ENCODE measurements around the gene TTBK1. TPM values are rescaled to one million over a fixed set of nuclear protein-coding genes. Genes with fewer than 3 reads are reported as not detected.

TTBK1 gene
- total RNA-seq, 2 experiments from 2014 or later = 0.30 TPM

DNA sequence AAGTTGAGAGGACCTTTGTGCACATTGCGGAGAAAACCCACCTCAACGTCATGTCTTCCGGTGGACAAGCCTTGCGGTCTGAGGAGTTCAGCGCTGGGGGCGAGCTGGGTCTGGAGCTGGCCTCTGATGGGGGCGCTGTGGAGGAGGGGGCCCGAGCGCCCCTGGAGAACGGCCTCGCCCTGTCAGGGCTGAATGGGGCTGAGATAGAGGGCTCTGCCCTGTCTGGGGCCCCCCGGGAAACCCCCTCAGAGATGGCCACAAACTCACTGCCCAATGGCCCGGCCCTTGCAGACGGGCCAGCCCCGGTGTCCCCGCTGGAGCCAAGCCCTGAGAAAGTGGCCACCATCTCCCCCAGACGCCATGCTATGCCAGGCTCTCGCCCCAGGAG lies 40.2 kb downstream of the TTBK1 start:
- Mint-ChIP-seq H3K9me3 (no peaks in the 10 kb centered on the region), H3K36me3 (ENCODE audit: low read depth) (no peaks in the 10 kb centered on the region), H3K27me3 (peaks cover 27% of the 10 kb centered on the region), H3K4me3 (no peak overlapping the region), H3K27ac (no peak overlapping the region), H3K4me1 (peaks cover under 1% of the 10 kb centered on the region)
- ChIA-PET CTCF (no interaction called here), POLR2A (no interaction called here)
- no peak for DNase-seq

DNA sequence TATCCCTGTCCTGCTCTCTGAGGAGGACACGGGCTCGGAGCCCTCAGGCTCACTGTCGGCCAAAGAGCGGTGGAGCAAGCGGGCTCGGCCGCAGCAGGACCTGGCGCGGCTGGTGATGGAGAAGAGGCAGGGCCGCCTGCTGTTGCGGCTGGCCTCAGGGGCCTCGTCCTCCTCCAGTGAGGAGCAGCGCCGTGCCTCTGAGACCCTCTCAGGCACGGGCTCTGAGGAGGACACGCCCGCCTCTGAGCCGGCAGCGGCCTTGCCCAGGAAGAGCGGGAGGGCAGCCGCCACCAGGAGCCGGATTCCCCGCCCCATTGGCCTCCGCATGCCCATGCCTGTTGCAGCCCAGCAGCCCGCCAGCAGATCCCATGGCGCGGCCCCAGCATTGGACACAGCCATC lies 40.6 kb downstream of the TTBK1 start:
- POLR2A ChIA-PET = no interaction called here
- no peaks in the 10 kb centered on the region for H3K4me1 Mint-ChIP-seq
- no peaks in the 10 kb centered on the region for H3K9me3 Mint-ChIP-seq
- CTCF ChIA-PET = no interaction called here
- no peak overlapping the region for H3K27ac Mint-ChIP-seq
- no peaks in the 10 kb centered on the region for H3K36me3 Mint-ChIP-seq (ENCODE audit: low read depth)
- no peak for DNase-seq
- no peak overlapping the region for H3K4me3 Mint-ChIP-seq
- H3K27me3 Mint-ChIP-seq = peaks cover 26% of the 10 kb centered on the region

DNA sequence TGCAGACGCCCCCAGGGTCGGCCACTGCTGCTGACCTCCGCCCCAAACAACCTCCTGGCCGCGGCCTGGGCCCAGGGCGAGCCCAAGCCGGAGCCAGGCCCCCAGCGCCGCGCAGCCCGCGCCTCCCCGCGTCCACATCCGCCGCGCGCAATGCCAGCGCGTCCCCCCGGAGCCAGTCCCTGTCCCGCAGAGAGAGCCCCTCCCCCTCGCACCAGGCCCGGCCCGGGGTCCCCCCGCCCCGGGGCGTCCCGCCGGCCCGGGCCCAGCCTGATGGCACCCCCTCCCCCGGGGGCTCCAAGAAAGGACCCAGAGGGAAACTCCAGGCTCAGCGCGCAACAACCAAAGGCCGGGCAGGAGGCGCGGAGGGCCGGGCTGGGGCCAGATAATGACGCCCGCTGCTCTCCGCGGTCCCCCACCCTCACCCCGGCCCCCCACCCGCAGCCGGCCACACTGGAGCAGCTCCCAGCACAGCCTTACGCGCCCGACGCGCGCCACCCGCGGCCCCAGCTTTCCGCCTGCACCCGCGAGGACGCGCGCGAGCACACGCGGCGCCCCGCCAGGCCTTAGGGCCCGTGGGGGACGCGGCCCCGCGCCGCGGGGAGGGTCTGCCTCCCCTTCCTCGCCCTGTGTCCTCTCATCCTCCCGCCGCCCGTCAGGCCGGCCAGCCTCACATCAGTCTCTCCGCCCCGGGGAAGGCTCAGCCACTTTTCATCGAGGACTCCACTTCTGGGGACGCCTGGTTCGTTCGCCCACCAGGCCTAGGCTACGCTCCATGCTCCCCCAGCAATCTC lies 41.9 kb downstream of the TTBK1 start:
- Mint-ChIP-seq H3K36me3 (ENCODE audit: low read depth) (no peaks in the 10 kb centered on the region), H3K4me1 (no peaks in the 10 kb centered on the region), H3K27ac (no peak overlapping the region), H3K27me3 (peaks cover 26% of the 10 kb centered on the region), H3K9me3 (no peaks in the 10 kb centered on the region), H3K4me3 (no peak overlapping the region)
- POLR2A ChIA-PET = no interaction called here
- CTCF ChIA-PET = no interaction called here
- DNase-seq = no peak

DNA sequence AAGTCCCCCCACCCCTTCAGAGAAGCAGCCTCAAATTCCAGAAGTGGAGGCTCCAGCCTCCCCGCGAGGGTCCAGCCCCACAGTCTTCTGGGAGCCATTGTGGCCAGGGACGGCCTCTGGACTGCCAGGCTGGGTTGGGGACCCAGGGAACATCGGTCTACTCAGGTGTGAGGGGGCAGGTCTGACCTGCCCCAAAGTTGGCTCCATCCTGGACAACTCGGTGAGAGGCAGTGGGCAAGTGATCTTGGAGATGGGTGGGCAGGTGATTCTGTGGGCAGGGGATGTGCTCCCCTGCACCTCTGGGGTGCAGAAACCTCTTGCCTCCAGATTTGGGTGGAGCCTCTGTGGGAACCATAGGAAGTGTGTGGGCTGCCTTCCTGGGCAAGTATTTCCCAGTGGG lies 42.6 kb downstream of the TTBK1 start:
- DNase-seq = no peak
- H3K27ac Mint-ChIP-seq = no peak overlapping the region
- POLR2A ChIA-PET = no interaction called here
- H3K27me3 Mint-ChIP-seq = peaks cover 21% of the 10 kb centered on the region
- no peak overlapping the region for H3K4me3 Mint-ChIP-seq
- no peaks in the 10 kb centered on the region for H3K4me1 Mint-ChIP-seq
- no peaks in the 10 kb centered on the region for H3K9me3 Mint-ChIP-seq
- H3K36me3 Mint-ChIP-seq (ENCODE audit: low read depth) = no peaks in the 10 kb centered on the region
- CTCF ChIA-PET = no interaction called here

DNA sequence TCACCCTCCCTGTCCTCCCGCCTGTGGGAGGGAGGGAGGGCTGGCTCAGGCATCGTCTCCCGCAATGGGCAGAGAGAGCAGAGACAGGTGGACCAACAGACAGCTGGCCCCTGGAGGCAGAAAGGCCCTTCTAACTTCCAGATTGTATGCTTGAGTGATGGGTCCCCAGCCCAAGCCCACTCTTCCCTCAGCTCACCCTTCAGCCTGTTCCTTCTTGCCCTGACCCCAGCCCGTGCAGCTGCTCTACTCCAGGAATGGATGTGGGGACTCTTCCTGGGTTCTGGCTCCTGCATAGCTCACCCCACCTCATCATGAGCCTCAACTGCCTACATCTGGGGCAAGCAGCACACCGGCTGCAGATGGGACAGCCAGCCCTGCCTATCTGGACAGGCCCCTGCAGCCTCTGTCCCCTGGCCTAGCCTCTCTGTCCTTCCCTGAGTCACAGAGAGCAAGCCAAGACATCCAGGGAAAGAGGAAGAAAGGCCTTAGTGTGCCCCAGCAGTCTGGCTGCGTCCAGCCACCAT lies 43.2 kb downstream of the TTBK1 start:
- CTCF ChIA-PET = no interaction called here
- Mint-ChIP-seq H3K9me3 (no peaks in the 10 kb centered on the region), H3K36me3 (ENCODE audit: low read depth) (no peaks in the 10 kb centered on the region), H3K4me1 (no peaks in the 10 kb centered on the region), H3K27ac (no peak overlapping the region), H3K4me3 (no peak overlapping the region), H3K27me3 (peaks cover 17% of the 10 kb centered on the region)
- POLR2A ChIA-PET = no interaction called here
- DNase-seq = no peak

DNA sequence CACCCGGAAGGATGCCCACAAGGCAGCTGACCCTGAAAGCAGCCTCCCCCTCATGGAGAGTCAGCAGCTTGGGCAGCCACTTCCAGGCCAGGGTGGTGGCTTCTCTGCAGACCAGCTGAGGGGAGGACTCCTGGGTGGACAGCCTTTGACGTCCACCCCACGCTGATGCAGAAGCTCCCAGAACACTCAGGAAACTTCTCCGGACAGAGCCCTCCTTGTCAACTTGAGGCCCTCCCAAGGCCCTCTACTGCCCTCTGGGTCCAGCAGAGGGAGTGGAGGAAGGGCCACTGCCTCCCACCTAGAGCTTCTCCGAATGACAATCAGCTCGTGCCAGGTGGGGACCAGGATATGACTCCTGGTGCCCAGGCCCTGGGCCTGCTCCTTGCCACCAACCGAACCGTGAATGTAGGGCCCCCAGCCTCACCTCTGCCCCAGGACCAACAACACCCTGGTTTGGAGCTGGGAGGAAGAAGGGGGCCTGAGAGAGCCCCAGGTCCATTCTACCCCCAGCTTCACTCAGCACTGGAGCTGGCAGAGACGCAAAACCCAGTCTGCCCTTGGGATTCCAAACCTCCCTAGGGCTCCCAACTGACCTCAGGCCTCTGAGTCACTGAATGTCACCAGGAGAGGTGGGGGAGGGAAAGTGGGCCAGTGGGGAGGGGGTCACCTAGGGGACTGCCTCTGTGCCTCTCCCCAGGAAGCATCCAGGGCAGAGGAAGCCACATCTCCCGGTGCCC lies 43.9 kb downstream of the TTBK1 start:
- CTCF ChIA-PET = no interaction called here
- no peaks in the 10 kb centered on the region for H3K4me1 Mint-ChIP-seq
- H3K36me3 Mint-ChIP-seq (ENCODE audit: low read depth) = no peaks in the 10 kb centered on the region
- DNase-seq = no peak
- peaks cover 14% of the 10 kb centered on the region for H3K27me3 Mint-ChIP-seq
- H3K4me3 Mint-ChIP-seq = no peak overlapping the region
- H3K27ac Mint-ChIP-seq = no peak overlapping the region
- POLR2A ChIA-PET = no interaction called here
- H3K9me3 Mint-ChIP-seq = no peaks in the 10 kb centered on the region

DNA sequence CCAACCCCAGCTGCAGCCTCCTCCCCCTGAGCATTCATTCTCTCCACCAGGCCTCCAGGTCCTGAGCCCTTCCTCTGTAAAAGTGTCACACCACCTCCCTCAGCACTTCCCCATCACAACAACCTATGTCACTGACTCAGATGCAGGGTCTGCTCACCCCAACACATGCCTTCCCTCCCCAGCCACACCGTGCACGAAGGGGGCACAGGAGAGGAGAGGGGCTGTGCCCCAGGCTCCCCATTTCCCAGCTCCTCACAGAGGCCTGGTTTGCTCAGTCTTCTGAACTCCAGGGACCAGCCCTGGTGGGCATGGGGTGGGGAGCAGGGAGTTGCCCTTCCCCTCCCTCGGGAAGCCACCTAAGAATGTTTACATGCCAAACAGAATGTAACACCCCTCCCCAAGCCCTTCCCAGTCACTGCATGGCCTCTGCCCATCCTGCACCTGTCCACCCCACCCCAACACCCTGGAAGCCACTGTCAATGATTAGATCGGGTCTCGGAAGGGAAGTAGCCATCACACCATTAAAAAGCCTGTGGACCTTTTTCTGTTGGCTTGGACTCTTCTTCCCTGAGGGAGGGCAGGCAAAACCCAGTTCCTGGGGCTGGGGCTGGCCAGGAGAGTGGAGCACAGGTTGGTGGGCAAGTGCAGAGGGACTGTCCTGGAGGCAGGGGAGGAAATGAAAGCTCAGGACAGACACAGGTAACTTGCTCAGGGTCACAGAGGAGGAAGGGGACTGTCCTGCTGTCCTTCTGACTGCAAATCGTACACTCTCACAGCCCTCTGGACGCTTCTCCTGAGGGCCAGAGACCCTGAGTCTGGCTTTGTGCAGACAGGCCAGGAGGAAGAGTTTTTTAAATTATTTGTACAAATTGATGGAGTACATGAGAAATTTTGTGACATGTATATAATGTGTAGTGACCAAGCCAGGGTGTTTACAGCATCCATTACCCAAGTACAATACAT lies 44.7 kb downstream of the TTBK1 start:
- Mint-ChIP-seq H3K27ac (no peak overlapping the region), H3K27me3 (peaks cover 14% of the 10 kb centered on the region), H3K4me3 (no peak overlapping the region), H3K9me3 (no peaks in the 10 kb centered on the region), H3K36me3 (ENCODE audit: low read depth) (no peaks in the 10 kb centered on the region), H3K4me1 (no peaks in the 10 kb centered on the region)
- POLR2A ChIA-PET = no interaction called here
- CTCF ChIA-PET = no interaction called here
- no peak for DNase-seq

DNA sequence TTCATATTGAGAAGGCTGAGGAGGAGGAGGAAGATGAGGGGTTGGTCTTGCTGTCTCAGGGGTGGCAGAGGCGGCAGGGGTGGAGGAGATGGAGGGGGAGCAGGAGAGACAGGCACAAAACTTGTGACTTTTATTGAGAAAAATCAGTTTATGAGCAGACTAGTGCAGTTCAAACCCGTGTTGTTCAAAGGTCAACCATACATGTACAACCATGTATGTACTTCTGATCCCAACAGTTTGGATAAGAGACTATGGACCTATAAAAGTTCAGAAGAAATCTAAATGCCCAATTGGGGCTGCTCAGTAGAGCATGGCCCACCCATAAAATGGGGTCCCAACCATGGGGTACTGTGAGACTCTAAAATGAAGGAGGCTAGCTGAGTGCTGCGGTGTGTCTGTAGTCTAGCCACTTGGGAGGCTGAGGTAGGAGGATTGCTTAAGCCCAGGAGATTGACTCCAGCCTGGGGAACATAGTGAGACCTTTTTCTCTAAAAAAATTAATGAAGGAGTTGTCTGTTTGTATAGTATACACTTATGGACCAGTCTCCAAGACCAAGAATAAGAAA lies 47.1 kb downstream of the TTBK1 start:
- no peaks in the 10 kb centered on the region for H3K9me3 Mint-ChIP-seq

DNA sequence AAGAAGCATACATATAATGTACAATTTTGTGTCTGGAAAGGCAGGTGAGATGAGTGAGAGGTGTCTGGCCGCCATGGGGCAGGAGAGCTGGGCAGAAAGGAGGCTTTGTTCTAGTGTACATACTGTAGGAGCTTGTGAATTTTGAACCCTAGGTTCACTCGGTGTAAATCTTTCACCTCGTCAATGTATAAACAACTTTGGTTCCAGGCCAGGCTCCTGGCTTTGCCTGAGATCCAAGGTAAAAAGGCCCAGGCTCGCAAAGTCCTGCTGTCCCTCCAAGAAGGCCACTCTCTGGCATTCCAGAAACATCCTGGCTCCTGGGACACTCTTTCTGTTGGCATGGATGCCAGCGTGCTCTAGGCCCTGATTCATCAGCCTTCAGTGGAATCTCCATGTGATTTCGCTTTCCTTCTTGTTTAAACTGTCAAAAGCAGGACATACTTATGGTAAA lies 47.6 kb downstream of the TTBK1 start:
- ChIA-PET POLR2A (no interaction called here), CTCF (interaction anchor here (1.7 kb wide), 1 partner anchor 18 kb away, joined by 3 read pairs; the partner anchor contains the start of gene CRIP3)
- Mint-ChIP-seq H3K4me1 (no peaks in the 10 kb centered on the region), H3K36me3 (ENCODE audit: low read depth) (no peaks in the 10 kb centered on the region), H3K27me3 (peaks cover 6% of the 10 kb centered on the region), H3K4me3 (no peak overlapping the region), H3K27ac (no peak overlapping the region), H3K9me3 (no peaks in the 10 kb centered on the region)
- DNase-seq = no peak

More for the DNA sequence above, 47.1 kb downstream of the TTBK1 start:
- ChIA-PET CTCF (no interaction called here), POLR2A (no interaction called here)
- H3K4me3 Mint-ChIP-seq = no peak overlapping the region
- H3K27me3 Mint-ChIP-seq = peaks cover 11% of the 10 kb centered on the region
- no peak for DNase-seq
- no peak overlapping the region for H3K27ac Mint-ChIP-seq
- H3K4me1 Mint-ChIP-seq = no peaks in the 10 kb centered on the region
- H3K36me3 Mint-ChIP-seq (ENCODE audit: low read depth) = no peaks in the 10 kb centered on the region

DNA sequence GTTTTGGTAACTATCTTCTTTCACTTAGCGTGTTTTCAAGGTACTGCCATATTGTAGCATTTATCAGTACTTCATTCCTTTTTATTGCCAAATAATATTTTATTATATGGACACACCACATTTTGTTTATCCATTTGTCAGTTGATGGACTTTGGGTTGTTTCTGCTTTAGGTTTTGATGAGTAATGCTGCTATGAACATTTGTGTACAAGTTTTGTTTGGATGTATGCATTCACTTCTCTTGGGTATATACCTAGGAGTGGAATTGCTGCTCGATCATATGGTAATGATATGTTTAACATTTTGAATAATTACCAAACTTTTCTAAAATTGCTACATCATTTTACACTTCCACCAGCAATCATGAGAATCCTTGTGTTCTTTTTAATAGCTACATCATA lies 48.4 kb downstream of the TTBK1 start:
- H3K27ac Mint-ChIP-seq = no peak overlapping the region
- H3K36me3 Mint-ChIP-seq (ENCODE audit: low read depth) = no peaks in the 10 kb centered on the region
- H3K9me3 Mint-ChIP-seq = no peaks in the 10 kb centered on the region
- no peaks in the 10 kb centered on the region for H3K4me1 Mint-ChIP-seq
- no peak overlapping the region for H3K4me3 Mint-ChIP-seq
- POLR2A ChIA-PET = no interaction called here
- DNase-seq = no peak
- CTCF ChIA-PET = interaction anchor here (1.7 kb wide), 1 partner anchor 17 kb away, joined by 3 read pairs; the partner anchor contains the start of gene CRIP3
- peaks cover 6% of the 10 kb centered on the region for H3K27me3 Mint-ChIP-seq

DNA sequence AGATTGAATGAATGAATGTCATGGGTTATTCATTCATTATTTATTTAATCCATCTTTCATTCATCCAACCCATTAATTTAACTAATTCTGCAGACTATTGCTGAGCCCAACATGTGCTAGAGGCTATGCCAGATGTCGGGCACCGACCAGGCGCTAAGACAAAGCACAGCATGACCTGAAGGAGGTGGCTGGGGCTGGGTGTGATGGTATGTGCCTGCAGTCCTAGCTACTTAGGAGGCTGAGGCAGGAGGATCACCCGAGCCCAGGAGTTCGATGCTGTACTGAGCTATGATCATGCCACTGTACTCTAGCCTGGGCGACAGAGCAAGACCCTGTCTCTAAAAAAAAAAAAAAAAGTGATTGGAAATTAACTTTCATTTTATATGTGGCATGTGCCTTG lies 49.1 kb downstream of the TTBK1 start:
- H3K4me3 Mint-ChIP-seq = no peak overlapping the region

DNA sequence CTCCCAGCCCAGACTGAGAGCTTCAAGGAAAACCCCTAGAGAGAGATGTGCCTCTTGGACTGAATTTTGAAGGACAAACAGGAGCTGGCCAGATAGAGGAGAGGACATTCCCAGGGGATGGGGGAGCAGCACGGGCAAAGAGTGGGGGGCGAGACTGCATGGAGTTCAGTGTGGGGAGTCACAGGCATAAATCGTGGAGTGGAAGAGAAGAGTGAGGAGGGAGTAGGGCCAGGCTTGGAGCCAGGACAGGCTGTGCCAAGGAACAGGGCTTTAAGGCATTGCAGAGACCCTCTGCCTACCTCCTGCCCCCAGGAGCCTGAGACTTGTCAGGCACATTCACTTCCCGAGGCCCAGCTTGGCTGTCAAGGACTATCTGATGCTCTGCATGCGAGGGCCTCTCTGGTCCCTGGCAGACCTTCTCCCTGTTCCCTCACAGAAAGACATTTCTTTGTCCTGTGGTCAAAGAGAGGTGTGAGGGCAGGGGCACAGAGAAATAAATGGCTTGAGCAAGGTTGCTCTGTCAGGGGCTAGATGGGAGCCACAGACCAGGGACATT lies 49.6 kb downstream of the TTBK1 start:
- Mint-ChIP-seq H3K36me3 (ENCODE audit: low read depth) (no peaks in the 10 kb centered on the region), H3K27ac (no peak overlapping the region), H3K4me1 (no peaks in the 10 kb centered on the region), H3K4me3 (no peak overlapping the region), H3K9me3 (no peaks in the 10 kb centered on the region), H3K27me3 (peaks cover 9% of the 10 kb centered on the region)
- CTCF ChIA-PET = interaction anchor here (1.1 kb wide), 1 partner anchor 208 kb away, joined by 4 read pairs; no protein-coding TSS in a partner anchor
- DNase-seq = no peak
- POLR2A ChIA-PET = no interaction called here

More for the DNA sequence above, 49.1 kb downstream of the TTBK1 start:
- Mint-ChIP-seq H3K27ac (no peak overlapping the region), H3K36me3 (ENCODE audit: low read depth) (no peaks in the 10 kb centered on the region), H3K9me3 (no peaks in the 10 kb centered on the region), H3K27me3 (peaks cover 8% of the 10 kb centered on the region), H3K4me1 (no peaks in the 10 kb centered on the region)
- DNase-seq = no peak
- ChIA-PET CTCF (interaction anchor here (1.1 to 1.7 kb wide), 2 partner anchors 16 to 209 kb away, joined by 3 to 4 read pairs; partner anchors contain the start of gene CRIP3), POLR2A (no interaction called here)

Data from activated CD4-positive, alpha-beta memory T cell treated with anti-CD3 and anti-CD28 coated beads, Interleukin-2, amount 10 ng/mL, durations not matched to agents 7 days and 5 days (primary cell).